CD4-positive, alpha-beta T cell (primary cell): ENCODE measurements around the gene PHF13. TPM values are rescaled to one million over a fixed set of nuclear protein-coding genes. Genes with fewer than 3 reads are reported as not detected.

Experiments
- ATAC-seq: fragments of 200-7000 bp; cut with Tn5 transposase; one replicate; pipeline ENCODE4 v1.10.0; 2022; ENCODE audit warnings: mild to moderate bottlenecking; ENCODE audit not compliant: poor library complexity
- CTCF ChIA-PET: fragments of 350-600 bp; sonication (Branson Sonifier 250); formaldehyde crosslinking; loops from one replicate; lab custom pipeline; 2021; ENCODE audit warnings: antibody characterized with exemption, inconsistent platforms; lab: Charles Lee
- POLR2A ChIA-PET: fragments of 350-600 bp; sonication (Branson Sonifier 250); formaldehyde crosslinking; loops from one replicate; lab custom pipeline; 2021; ENCODE audit warnings: antibody characterized with exemption, inconsistent platforms; lab: Charles Lee
- DNase-seq, 14 experiments: peaks; one replicate each; pipeline ENCODE4 v3.0.0-alpha.2; 2013 to 2020; ENCODE audit warnings: mixed read lengths in 2 of 14
- H3K27ac ChIP-seq, 2 donors: one replicate each; pipeline versions ENCODE4 v1.5.1 to v1.7.0; 2013; ENCODE audit warnings: low read length in 2 of 2, low read depth in 1 of 2, mild to moderate bottlenecking in 1 of 2
- H3K27me3 ChIP-seq, 2 experiments: 1 replicate in 1 of 2; 2 replicates in 1 of 2; pipeline versions ENCODE4 v1.6.1 to v1.7.0; 2013; ENCODE audit warnings: low read length in 2 of 2, control low read depth in 1 of 2, mild to moderate bottlenecking in 1 of 2, moderate library complexity in 1 of 2; ENCODE audit not compliant: insufficient read depth in 2 of 2, control insufficient read depth in 1 of 2
- H3K36me3 ChIP-seq: one replicate; pipeline ENCODE4 v1.6.1; 2013; ENCODE audit warnings: low read length, control low read depth; ENCODE audit not compliant: insufficient read depth
- H3K4me1 ChIP-seq: one replicate; pipeline ENCODE4 v1.6.1; 2013; ENCODE audit warnings: low read length, control low read depth; ENCODE audit not compliant: insufficient read depth
- H3K4me3 ChIP-seq: one replicate; pipeline ENCODE4 v1.5.1; 2013; ENCODE audit warnings: mild to moderate bottlenecking, low read length, moderate library complexity
- H3K9me3 ChIP-seq, 2 experiments: 1 replicate in 1 of 2; 2 replicates in 1 of 2; pipeline versions ENCODE4 v1.6.1 to v1.7.0; 2013; ENCODE audit warnings: low read length in 2 of 2, mild to moderate bottlenecking in 2 of 2, control low read depth in 1 of 2, moderate library complexity in 1 of 2; ENCODE audit not compliant: control insufficient read depth in 1 of 2, insufficient read depth in 1 of 2
- H3K27ac Mint-ChIP-seq: one replicate; pipeline ENCODE4 v1.8.0; 2020; ENCODE audit warnings: mixed read lengths
- H3K27me3 Mint-ChIP-seq: one replicate; pipeline ENCODE4 v1.8.0; 2021; ENCODE audit warnings: mixed read lengths
- H3K36me3 Mint-ChIP-seq: one replicate; pipeline ENCODE4 v1.8.0; 2021; ENCODE audit warnings: low read depth, mixed read lengths
- H3K4me1 Mint-ChIP-seq: one replicate; pipeline ENCODE4 v1.8.0; 2021; ENCODE audit warnings: low read depth, mixed read lengths
- H3K4me3 Mint-ChIP-seq: one replicate; pipeline ENCODE4 v1.8.0; 2020; ENCODE audit warnings: mild to moderate bottlenecking, mixed read lengths
- H3K9me3 Mint-ChIP-seq: one replicate; pipeline ENCODE4 v1.8.0; 2020; ENCODE audit warnings: mixed read lengths
- CTCF ChIP-seq: fragments of 200-600 bp; IDR thresholded peaks from one replicate; pipeline ENCODE4 v1.8.0; 2022; ENCODE audit warnings: antibody characterized with exemption, mild to moderate bottlenecking
- intact Hi-C, 2 experiments: fragments of 100-400 bp; cut with DNase I in 1 of 2; cut with micrococcal nuclease in 1 of 2; formaldehyde crosslinking; loops; one replicate each; pipeline versions ENCODE4 v1.15.1 to v1.9.0; 2023 to 2025; cut with DNase I, micrococcal nuclease
- total RNA-seq, 174 experiments: library from RNA in 2 of 174; stranded (reverse) in 2 of 174; gene quantifications; one replicate each; pipeline ENCODE4 v1.2.3 and lab custom pipeline; 2021 to 2026

The PHF13 gene
- total RNA-seq, 2 experiments from 2014 or later, result 4.0 to 4.9 TPM

- POLR2A ChIA-PET, result interaction anchor here (7.2 kb wide), 1 partner anchor 18 kb away, joined by 139 read pairs; the partner anchor contains the start of gene KLHL21
- H3K9me3 ChIP-seq, result no peaks in the 10 kb centered on the region
- peak overlapping the region; percentile 27 for H3K4me3 Mint-ChIP-seq
- DNase-seq (no peak), ATAC-seq (no peak)
- intact Hi-C loops, result no loop called here
- CTCF ChIA-PET, result interaction anchor here (1.3 kb wide), 1 partner anchor 30 kb away, joined by 5 read pairs; the partner anchor contains the start of gene NOL9
- H3K4me1 ChIP-seq, result peaks cover 58% of the 10 kb centered on the region
- no peaks in the 10 kb centered on the region for H3K9me3 Mint-ChIP-seq
- no peaks in the 10 kb centered on the region for H3K27me3 Mint-ChIP-seq
- no peak for TF ChIP-seq CTCF
- H3K27ac Mint-ChIP-seq, result peak overlapping the region; percentile 66
- H3K4me1 Mint-ChIP-seq, result peaks cover 50% of the 10 kb centered on the region
- H3K4me3 ChIP-seq, result no peak overlapping the region
- H3K27me3 ChIP-seq, result no peaks in the 10 kb centered on the region
- H3K27ac ChIP-seq, result no peak overlapping the region
- peaks cover 33% of the 10 kb centered on the region for H3K36me3 Mint-ChIP-seq
- H3K36me3 ChIP-seq, result peaks cover 25% of the 10 kb centered on the region
Measured at GRCh38 chr1:6584126-6585080, 29.1 kb upstream of the PHF13 start.

GRCh38 chr1:6585081-6585722 is 28.3 kb upstream of the PHF13 start:
- peaks cover 34% of the 10 kb centered on the region for H3K36me3 Mint-ChIP-seq
- TF ChIP-seq CTCF, result no peak
- intact Hi-C loops, result no loop called here
- DNase-seq (no peak), ATAC-seq (no peak)
- Histone ChIP-seq H3K4me3 (no peak overlapping the region), H3K9me3 (no peaks in the 10 kb centered on the region), H3K4me1 (peaks cover 54% of the 10 kb centered on the region), H3K27me3 (no peaks in the 10 kb centered on the region), H3K27ac (no peak overlapping the region), H3K36me3 (peaks cover 33% of the 10 kb centered on the region)
- peak overlapping the region; percentile 66 for H3K27ac Mint-ChIP-seq
- CTCF ChIA-PET, result no interaction called here
- no peaks in the 10 kb centered on the region for H3K9me3 Mint-ChIP-seq
- peaks cover 43% of the 10 kb centered on the region for H3K4me1 Mint-ChIP-seq
- no peaks in the 10 kb centered on the region for H3K27me3 Mint-ChIP-seq
- POLR2A ChIA-PET, result interaction anchor here (7.2 kb wide), 1 partner anchor 17 kb away, joined by 139 read pairs; the partner anchor contains the start of gene KLHL21
- peak overlapping the region; percentile 27 for H3K4me3 Mint-ChIP-seq

DNA sequence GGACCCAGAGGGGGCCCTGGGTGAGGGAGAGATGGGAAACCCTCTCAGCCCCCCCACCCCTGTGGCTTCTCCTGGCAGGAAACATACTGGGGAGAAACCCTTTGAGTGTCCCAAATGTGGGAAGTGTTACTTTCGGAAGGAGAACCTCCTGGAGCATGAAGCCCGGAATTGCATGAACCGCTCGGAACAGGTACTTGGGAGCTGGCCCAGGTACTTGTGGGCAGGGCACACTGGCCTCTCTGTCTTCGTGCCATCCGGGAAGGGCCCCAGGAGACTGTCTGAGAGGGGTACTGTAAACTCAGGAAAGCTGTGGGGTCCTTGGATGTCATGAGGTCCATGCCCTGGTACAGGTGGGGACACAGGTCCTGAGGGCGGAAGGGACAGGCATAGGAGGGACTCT is 27.7 kb upstream of the PHF13 start:
- no peak overlapping the region for H3K27ac Mint-ChIP-seq
- no peak for DNase-seq
- H3K4me3 ChIP-seq, result no peak overlapping the region
- H3K27ac ChIP-seq, result no peak overlapping the region
- no peak for ATAC-seq
- ChIA-PET POLR2A (no interaction called here), CTCF (no interaction called here)
- intact Hi-C loops, result no loop called here
- TF ChIP-seq CTCF, result no peak
- no peaks in the 10 kb centered on the region for H3K27me3 Mint-ChIP-seq
- peaks cover 42% of the 10 kb centered on the region for H3K4me1 Mint-ChIP-seq
- peaks cover 52% of the 10 kb centered on the region for H3K4me1 ChIP-seq
- no peak overlapping the region for H3K4me3 Mint-ChIP-seq
- H3K9me3 Mint-ChIP-seq, result no peaks in the 10 kb centered on the region
- H3K9me3 ChIP-seq, result no peaks in the 10 kb centered on the region
- no peaks in the 10 kb centered on the region for H3K27me3 ChIP-seq
- H3K36me3 Mint-ChIP-seq, result peaks cover 35% of the 10 kb centered on the region
- H3K36me3 ChIP-seq, result peaks cover 39% of the 10 kb centered on the region
